MCF 10A (cell line): Measurements from ENCODE around the gene SNX14. TPM values are rescaled to one million over a fixed set of nuclear protein-coding genes. Genes with fewer than 3 reads are reported as not detected.

Source experiments
- BruUV-seq: library from RNA; stranded (reverse); fragments of 400-500 nt; replicated peaks from 2 replicates; lab custom pipeline; 2021; lab: Mats Ljungman, UMichigan
- CTCF ChIA-PET: fragments of 300-600 bp; sonication (Branson Sonifier 250); formaldehyde crosslinking; extraction: SDS; loops from one replicate; lab custom pipeline; 2021; ENCODE audit warnings: antibody characterized with exemption, inconsistent platforms; lab: Yijun Ruan, JAX
- POLR2A ChIA-PET: fragments of 300-600, 350-650 bp; sonication (Branson Sonifier 250); formaldehyde crosslinking; extraction: SDS; loops from one replicate; lab custom pipeline; 2020; ENCODE audit warnings: antibody characterized with exemption, inconsistent platforms; lab: Yijun Ruan, JAX
- DNase-seq: peaks from one replicate; pipeline ENCODE4 v3.0.0-alpha.2; 2018; ENCODE audit not compliant: unreplicated experiment
- H3K27ac Mint-ChIP-seq: one replicate; pipeline ENCODE4 v1.8.0; 2022; ENCODE audit warnings: mild to moderate bottlenecking, low read depth, mixed read lengths; ENCODE audit not compliant: unreplicated experiment
- H3K27me3 Mint-ChIP-seq: one replicate; pipeline ENCODE4 v1.8.0; 2022; ENCODE audit warnings: mixed read lengths; ENCODE audit not compliant: insufficient read depth, unreplicated experiment
- H3K36me3 Mint-ChIP-seq: one replicate; pipeline ENCODE4 v1.8.0; 2022; ENCODE audit warnings: mild to moderate bottlenecking, moderate library complexity, mixed read lengths; ENCODE audit not compliant: insufficient read depth, unreplicated experiment
- H3K4me1 Mint-ChIP-seq: one replicate; pipeline ENCODE4 v1.8.0; 2022; ENCODE audit warnings: mixed read lengths; ENCODE audit not compliant: insufficient read depth, unreplicated experiment
- H3K4me3 Mint-ChIP-seq: one replicate; pipeline ENCODE4 v1.8.0; 2022; ENCODE audit warnings: mild to moderate bottlenecking, moderate library complexity, mixed read lengths; ENCODE audit not compliant: unreplicated experiment
- H3K9me3 Mint-ChIP-seq: one replicate; pipeline ENCODE4 v1.8.0; 2022; ENCODE audit warnings: mixed read lengths; ENCODE audit not compliant: unreplicated experiment
- intact Hi-C: fragments of 100-400 bp; cut with micrococcal nuclease; formaldehyde crosslinking; loops from 2 replicates; pipeline ENCODE4 v1.14.1; 2022
- total RNA-seq: library from RNA; stranded (reverse); gene quantifications from 2 replicates; pipeline ENCODE4 v1.2.3, GENCODE V29; 2022
- TF ChIP-seq, protein P1 (sequence below): fragments of 200-600 bp; IDR thresholded peaks from one replicate; pipeline ENCODE4 v1.8.0; 2022; ENCODE audit warnings: antibody characterized with exemption, mild to moderate bottlenecking; ENCODE audit not compliant: unreplicated experiment

The SNX14 gene
- total RNA-seq, 1 experiment from 2014 or later, result 71.6 TPM

- no peak for DNase-seq
- Mint-ChIP-seq H3K27me3 (no peaks in the 10 kb centered on the region), H3K4me1 (peaks cover 36% of the 10 kb centered on the region), H3K36me3 (peaks cover 7% of the 10 kb centered on the region), H3K4me3 (no peak overlapping the region), H3K9me3 (peaks cover 6% of the 10 kb centered on the region), H3K27ac (no peak overlapping the region)
- intact Hi-C loops, result no loop called here
- ChIA-PET CTCF (interaction anchor here (0.7 to 5.2 kb wide), 6 partner anchors 12 to 1410 kb away, joined by 4 to 78 read pairs (median 6); no protein-coding TSS in a partner anchor), POLR2A (interaction anchor here (0.6 to 2.8 kb wide), 5 partner anchors 13 to 98 kb away, joined by 3 to 8 read pairs (median 6); partner anchors contain the start of genes NT5E and SNX14)
- no TSS peak for BruUV-seq
- TF ChIP-seq, protein P1, sequence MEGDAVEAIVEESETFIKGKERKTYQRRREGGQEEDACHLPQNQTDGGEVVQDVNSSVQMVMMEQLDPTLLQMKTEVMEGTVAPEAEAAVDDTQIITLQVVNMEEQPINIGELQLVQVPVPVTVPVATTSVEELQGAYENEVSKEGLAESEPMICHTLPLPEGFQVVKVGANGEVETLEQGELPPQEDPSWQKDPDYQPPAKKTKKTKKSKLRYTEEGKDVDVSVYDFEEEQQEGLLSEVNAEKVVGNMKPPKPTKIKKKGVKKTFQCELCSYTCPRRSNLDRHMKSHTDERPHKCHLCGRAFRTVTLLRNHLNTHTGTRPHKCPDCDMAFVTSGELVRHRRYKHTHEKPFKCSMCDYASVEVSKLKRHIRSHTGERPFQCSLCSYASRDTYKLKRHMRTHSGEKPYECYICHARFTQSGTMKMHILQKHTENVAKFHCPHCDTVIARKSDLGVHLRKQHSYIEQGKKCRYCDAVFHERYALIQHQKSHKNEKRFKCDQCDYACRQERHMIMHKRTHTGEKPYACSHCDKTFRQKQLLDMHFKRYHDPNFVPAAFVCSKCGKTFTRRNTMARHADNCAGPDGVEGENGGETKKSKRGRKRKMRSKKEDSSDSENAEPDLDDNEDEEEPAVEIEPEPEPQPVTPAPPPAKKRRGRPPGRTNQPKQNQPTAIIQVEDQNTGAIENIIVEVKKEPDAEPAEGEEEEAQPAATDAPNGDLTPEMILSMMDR, result no peak
These were observed 97.6 kb downstream of the SNX14 start for GRCh38 chr6:85496009-85496579.

DNA sequence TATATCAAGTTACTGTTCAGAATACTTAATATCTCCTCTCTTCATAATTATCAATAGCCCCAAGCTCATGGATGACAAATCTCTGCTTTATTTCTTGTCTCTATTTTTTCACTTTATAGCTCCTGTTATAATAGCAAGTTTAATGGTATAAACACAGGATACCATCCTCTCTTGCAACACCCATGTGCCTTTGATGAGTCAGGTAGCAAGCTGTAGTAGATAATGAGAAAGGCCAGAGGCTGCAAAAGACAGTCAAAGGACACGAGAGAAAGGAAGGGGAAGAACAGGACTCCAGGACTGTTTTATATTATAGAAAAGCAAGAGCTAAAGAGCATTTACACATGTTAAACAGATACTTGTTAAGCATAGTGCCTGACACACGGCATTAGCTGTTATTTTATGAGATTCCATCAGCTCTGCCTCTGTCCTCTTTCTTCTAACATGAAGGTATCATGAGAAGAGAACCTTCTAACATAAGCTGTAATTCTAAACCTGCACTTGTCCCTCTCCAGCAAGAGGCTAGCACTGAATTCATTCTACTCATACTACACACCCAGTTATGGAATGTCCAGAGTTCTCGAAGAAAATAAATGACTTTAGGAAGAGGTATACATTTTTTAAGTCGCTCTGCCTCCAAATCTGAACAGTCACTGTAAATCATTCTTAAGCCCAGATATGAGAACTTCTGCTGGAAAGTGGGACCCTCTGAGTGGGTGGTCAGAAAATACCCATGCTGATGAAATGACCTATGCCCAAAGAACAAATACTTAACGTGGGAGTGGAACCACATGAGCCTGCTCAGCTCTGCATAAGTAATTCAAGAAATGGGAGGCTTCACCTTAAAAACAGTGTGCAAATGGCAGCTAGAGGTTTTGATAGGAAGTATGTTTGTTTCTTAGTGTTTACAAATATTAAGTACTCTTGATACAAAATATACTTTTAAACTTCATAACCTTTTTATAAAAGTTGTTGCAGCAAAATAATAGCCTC, 98.8 kb downstream of the SNX14 start:
- ChIA-PET POLR2A (interaction anchor here (0.7 to 2.8 kb wide), 9 partner anchors 12 to 142 kb away, joined by 3 to 9 read pairs (median 6); partner anchors contain the start of gene NT5E), CTCF (interaction anchor here (0.7 to 5.2 kb wide), 9 partner anchors 11 to 1409 kb away, joined by 3 to 78 read pairs (median 4); no protein-coding TSS in a partner anchor)
- Mint-ChIP-seq H3K9me3 (peaks cover 6% of the 10 kb centered on the region), H3K36me3 (peaks cover 15% of the 10 kb centered on the region), H3K27ac (peak overlapping the region; percentile 49), H3K4me3 (no peak overlapping the region), H3K27me3 (no peaks in the 10 kb centered on the region), H3K4me1 (peaks cover 41% of the 10 kb centered on the region)
- TF ChIP-seq, protein P1, result no peak
- peak; percentile 71 for DNase-seq
- intact Hi-C loops, result no loop called here
- BruUV-seq, result TSS peak; percentile 55

- no peak for DNase-seq
- Mint-ChIP-seq H3K27me3 (no peaks in the 10 kb centered on the region), H3K9me3 (peaks cover 6% of the 10 kb centered on the region), H3K4me1 (peaks cover 30% of the 10 kb centered on the region), H3K27ac (no peak overlapping the region), H3K36me3 (peaks cover 15% of the 10 kb centered on the region), H3K4me3 (no peak overlapping the region)
- BruUV-seq, result no TSS peak
- intact Hi-C loops, result no loop called here
- ChIA-PET CTCF (interaction anchor here (0.6 to 5.2 kb wide), 2 partner anchors 10 to 35 kb away, joined by 3 to 78 read pairs; no protein-coding TSS in a partner anchor), POLR2A (interaction anchor here (0.6 to 2.8 kb wide), 4 partner anchors 29 to 1428 kb away, joined by 3 to 9 read pairs (median 6); no protein-coding TSS in a partner anchor)
- TF ChIP-seq, protein P1, result no peak
These were observed 100.3 kb downstream of the SNX14 start for GRCh38 chr6:85493389-85493788.
